ENCODE measurements around the gene ASB7.

- TF ChIP-seq, protein P1, sequence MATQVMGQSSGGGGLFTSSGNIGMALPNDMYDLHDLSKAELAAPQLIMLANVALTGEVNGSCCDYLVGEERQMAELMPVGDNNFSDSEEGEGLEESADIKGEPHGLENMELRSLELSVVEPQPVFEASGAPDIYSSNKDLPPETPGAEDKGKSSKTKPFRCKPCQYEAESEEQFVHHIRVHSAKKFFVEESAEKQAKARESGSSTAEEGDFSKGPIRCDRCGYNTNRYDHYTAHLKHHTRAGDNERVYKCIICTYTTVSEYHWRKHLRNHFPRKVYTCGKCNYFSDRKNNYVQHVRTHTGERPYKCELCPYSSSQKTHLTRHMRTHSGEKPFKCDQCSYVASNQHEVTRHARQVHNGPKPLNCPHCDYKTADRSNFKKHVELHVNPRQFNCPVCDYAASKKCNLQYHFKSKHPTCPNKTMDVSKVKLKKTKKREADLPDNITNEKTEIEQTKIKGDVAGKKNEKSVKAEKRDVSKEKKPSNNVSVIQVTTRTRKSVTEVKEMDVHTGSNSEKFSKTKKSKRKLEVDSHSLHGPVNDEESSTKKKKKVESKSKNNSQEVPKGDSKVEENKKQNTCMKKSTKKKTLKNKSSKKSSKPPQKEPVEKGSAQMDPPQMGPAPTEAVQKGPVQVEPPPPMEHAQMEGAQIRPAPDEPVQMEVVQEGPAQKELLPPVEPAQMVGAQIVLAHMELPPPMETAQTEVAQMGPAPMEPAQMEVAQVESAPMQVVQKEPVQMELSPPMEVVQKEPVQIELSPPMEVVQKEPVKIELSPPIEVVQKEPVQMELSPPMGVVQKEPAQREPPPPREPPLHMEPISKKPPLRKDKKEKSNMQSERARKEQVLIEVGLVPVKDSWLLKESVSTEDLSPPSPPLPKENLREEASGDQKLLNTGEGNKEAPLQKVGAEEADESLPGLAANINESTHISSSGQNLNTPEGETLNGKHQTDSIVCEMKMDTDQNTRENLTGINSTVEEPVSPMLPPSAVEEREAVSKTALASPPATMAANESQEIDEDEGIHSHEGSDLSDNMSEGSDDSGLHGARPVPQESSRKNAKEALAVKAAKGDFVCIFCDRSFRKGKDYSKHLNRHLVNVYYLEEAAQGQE (IDR thresholded peaks at IDR 0.05; ENCODE audit: insufficient read depth in 1 of 2, low read depth in 2 of 2, low read length in 2 of 2), result no peak
- no peak for TF ChIP-seq TAF1 (IDR thresholded peaks at IDR 0.05; ENCODE audit: borderline replicate concordance, insufficient read depth, low read length)
Measured at GRCh38 chr15:100601617-100602063, 749 bp upstream of the ASB7 start.
